ENCODE data around the gene FSD1. TPM values are rescaled to one million over a fixed set of nuclear protein-coding genes. Genes with fewer than 3 reads are reported as not detected.
A peak's percentile ranks its signal among the peaks of the same experiment; 100 is the strongest.

Gene FSD1
- total RNA-seq, 1 donor from 2014 or later = 5.6 TPM

DNA sequence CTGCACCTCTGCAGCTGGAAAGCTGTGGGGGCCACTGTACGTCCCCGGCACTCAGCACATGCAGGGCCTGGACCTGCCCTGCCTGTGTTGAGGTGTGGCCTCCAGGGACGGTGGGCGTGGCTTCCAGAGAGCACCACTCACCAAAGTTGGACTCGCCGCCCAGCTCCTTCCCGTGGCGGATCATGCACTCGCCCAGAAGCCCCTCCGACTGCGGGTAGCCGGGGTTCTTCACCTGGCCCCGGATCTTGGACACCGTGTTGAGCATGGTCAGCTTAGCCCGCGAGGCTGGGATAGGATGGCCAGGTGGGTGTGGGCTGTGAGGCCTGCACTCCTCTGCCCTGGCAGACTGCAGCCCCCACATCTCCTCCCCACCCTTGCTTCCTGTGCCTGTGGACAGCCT lies 60.9 kb downstream of the FSD1 start:
- DNase-seq (ENCODE audit: low read depth) = no peak

DNA sequence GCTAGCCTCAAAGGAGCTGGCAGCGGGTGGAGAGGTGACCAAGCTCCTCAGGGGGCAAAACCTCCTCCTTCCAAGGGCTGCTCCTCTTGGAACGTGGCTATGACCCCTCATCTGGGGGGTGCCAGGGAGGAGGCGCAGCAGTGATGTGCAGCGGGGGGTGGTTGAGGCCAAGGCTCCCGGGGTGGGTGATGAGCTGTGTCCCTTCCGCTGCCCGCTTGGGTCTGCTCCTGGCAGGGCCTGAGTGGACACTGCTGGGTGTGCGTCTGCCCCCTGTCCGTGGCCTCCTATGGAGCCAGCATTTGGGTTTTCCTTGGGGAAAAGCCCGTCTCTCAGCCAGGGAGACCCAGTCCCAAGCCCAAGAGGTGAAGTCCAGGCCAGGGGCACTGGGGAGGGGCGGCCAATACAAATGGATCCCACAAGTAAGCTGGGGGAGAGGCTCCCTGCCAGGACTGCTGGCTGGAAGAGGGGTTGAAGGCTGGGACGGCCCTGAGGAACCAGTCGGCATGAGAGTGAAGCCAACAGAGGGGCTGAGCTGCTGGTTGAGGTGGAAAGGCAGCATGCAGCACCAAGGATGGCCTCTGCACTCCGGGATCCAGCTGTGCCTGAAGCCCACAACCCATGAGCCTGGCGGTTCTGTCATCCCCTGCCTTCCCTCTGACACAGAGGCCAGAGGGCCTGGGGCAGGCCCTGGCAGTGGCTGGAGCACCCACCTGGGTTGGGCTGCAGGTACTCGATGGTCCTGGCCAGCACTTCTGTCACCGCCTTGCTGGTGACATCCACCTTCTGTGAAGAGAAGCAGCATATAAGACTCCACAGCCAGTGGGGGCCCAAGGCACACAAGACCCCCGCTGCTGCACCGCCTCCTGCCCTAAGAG lies 61.6 kb downstream of the FSD1 start:
- no peak for DNase-seq (ENCODE audit: low read depth)

DNA sequence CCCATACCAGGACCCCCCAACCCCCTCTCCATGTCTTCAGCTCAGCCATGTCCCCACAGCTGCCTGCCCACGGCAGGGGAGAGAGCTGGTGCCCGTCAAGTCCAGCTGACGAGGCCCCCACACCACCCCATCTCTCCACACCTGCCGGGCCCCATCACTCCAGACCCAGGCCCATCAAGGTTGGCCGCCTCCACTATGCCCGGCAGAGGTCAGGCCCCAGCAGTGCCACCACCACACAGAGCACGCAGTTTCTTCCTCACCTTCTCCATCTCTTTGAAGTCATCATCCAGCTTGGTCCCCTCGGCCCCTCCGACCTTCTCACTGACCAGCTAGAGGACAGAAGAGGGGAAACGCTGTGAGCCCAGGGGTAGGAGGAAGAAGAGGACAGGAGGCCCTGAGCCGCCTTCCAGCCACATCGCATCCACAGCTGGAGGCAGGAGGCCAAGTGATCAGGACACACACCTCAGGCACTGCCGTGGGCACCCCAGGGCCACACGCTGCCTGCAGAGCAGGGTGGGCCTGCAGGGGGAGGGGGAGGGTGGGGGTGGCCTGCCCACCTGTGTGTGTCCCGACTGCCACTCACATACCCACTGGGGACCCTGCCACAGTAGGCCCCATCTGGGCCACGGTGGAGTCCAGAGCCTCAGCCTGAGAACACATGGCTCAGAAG lies 62.4 kb downstream of the FSD1 start:
- DNase-seq (ENCODE audit: low read depth) = no peak

DNA sequence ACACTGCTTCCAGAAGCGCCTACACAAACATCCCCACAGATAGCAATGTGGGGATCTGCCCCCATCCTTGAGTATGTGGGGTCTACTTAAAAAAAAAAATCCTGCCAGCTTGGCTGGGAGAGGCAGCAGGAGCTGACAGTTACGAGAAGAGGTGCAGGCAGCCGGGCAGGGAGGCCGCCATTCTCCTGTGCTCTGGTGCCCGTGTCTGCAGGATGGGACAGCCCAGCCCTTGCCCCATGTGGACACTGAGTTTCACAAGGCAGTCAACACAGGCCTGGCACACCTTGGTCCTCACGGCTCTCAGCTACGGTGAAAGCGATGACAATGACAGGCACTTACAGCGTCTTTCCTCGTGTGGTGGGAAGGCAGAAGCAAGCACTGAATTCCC lies 62.9 kb downstream of the FSD1 start:
- DNase-seq (ENCODE audit: low read depth) = no peak

DNA sequence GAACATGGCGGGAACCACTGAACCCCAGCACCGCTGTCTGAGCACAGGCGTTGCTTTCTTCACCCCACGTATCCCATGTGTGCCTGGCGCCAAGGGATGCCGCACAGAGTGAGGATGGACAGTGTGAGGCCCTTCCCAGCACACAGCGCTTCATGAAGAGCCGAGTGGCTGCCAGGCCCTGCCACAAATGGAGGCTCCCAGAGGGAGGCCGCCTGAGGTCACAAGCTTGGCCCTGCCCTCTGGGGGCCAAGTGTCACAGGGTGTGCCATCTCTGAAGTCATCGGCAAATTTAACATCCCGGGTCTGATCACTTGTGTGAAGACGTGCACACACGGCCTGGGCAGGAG lies 63.4 kb downstream of the FSD1 start:
- no peak for DNase-seq (ENCODE audit: low read depth)

DNA sequence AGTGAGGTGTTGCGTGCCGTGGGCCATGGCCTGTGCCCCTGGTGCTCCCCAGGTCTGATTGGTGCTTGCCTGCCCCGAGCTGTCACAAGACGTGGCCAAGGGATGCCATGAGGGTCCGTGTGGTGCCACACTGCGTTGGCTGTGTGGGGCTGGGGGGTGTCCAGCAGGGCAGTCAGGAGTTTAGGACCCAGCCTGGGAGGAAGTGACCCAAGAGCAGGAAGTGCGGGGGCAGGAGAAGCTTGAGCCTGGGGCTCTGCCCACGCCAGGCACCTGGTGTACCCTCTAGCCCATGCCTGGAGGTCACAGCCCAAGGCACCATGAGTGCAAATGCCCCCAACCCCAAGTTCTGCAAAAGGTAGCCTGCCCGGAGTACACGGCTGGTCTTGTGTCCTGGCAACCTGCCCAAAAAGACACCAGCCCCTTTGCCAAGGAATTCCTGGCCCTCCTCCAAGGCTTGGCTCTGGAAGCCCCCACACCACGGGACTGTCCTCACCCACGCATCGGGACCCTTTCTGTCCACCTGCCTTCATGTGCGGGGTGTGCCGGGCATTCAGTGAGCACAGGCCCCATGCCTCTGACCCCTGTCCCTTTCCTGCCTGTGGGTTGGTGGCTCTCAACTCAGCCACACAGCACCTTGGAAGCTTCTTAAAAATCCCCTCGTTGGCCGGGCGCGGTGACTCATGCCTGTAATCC lies 63.9 kb downstream of the FSD1 start:
- peak; percentile 27 for DNase-seq (ENCODE audit: low read depth)

DNA sequence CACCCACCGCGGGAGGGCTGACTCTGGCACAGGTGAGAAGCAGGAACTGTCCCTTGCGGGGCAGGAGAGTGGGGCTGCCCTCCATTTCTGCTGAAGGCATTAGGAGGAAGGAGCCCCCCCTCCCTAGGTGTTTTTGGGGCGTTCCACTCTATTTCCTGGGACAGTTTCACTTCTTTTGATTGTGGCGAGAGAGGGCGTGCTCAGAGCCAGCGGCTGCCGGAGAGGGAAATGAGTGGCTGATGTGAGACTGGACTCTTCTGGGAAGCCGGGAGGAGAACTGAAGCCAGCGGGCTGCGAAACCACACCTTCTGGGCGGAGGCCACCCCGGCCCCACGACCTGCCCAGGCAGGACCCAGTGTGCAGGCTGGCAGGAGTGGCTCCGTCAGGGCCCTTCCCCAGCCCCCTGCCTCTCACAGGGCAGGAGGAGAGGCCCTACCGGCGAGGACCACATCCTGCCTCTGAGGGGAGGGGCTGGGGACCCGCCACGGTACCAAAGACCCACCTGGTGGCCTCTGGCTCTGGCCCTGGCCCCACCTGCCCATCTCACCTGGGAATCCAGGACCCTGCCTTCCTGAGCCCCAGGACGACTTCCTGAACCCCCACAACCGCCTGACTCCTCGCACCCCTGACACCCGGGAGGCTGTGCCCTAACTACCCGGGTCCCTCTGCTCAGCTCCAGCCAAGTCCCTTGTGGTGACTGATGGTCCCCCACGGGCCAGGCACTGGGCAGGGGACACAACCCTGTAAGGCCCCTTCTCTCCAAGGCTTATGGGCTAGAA lies 64.9 kb downstream of the FSD1 start:
- peak; percentile 77 for DNase-seq (ENCODE audit: low read depth)

DNA sequence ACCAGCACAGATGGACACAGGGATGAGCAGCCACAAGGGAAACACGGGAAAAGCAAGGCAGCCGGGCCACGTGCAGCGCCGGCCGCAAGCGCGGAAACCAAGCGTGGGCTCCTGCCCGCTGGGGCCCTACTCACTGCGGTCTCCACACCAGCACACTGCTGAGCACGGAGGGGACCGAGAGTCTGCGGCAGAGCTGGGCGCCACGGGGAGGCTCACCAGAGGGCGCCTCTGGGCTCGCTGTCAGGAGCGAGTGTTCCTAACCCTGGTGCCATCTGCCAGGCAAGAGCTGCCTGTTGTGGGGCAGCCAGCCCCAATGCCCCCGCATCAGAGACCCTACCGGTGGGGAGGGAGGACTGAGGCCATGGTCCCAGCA lies 65.5 kb downstream of the FSD1 start:
- no peak for DNase-seq (ENCODE audit: low read depth)

DNA sequence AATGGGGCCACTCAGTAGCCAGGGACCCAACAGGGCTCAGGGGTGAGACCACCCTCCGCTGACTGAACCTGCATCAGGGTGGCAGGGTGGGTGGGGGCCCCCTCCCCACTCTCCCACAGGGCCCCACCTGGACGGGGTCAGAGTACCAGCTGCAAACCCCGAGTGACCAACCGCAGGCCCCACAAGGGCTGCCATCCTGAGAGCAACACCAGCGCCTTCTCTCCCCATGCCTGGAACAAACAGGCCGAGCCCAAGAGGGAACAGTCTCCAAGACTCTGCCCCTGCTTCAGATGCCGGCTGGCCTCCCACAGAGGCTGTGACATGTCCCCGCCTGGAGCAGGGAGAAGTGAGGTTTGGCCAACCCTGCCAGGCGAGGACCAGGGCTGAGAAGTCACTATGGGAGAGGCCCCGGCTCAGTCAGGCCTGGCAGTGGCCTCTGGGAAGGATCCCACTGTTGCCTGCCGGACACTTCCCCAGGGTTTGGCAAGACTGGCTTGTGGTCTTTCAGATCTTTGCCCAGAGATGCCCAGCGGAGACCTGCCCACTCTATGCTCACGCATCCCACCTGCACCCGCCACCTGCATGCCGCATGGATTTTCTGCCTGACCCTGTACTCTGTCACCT lies 66.1 kb downstream of the FSD1 start:
- no peak for DNase-seq (ENCODE audit: low read depth)

DNA sequence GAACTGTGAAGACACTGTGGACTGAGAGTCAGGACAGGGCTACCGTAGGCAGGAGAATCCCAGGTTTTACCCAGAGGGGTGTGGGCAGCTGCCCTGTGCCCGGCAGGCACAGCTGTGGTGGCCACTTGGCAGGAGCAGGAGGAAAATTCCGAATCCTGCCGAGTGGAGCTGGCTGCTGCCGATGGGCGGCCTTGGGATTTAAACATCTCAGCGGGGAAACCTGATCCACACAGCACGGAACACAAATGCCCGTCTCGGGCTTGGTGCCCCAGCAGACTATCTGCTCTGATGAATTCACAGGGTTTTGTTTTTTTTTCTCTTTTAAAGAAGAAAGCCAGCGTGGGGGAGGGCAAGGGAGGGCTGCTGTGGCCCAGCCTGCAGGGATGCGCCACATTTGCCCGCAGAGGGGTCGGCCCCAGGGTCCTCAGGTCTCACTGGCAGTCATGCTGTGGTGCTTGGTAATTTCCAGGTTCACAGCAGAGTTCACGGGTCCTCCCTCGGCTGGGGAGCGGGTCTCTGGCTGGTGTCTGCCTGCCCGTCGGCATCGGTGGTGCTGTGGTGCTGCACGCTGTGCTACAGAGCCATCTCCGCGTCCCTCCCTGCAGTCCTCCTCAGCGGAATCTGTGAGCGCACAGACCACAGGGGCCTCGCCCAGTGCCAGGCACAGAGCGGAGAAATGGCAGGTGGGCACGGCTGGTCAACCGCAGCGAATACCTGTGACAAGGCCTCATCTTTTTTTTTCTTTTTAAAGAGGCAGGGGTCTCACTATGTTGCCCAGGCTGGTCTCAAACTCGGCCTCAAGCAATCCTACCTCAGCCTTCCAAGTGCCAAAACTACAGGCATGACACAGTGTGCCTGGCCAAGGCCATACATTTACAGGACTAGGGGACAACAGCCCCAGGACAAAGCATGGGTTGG lies 67.1 kb downstream of the FSD1 start:
- no peak for DNase-seq (ENCODE audit: low read depth)

DNA sequence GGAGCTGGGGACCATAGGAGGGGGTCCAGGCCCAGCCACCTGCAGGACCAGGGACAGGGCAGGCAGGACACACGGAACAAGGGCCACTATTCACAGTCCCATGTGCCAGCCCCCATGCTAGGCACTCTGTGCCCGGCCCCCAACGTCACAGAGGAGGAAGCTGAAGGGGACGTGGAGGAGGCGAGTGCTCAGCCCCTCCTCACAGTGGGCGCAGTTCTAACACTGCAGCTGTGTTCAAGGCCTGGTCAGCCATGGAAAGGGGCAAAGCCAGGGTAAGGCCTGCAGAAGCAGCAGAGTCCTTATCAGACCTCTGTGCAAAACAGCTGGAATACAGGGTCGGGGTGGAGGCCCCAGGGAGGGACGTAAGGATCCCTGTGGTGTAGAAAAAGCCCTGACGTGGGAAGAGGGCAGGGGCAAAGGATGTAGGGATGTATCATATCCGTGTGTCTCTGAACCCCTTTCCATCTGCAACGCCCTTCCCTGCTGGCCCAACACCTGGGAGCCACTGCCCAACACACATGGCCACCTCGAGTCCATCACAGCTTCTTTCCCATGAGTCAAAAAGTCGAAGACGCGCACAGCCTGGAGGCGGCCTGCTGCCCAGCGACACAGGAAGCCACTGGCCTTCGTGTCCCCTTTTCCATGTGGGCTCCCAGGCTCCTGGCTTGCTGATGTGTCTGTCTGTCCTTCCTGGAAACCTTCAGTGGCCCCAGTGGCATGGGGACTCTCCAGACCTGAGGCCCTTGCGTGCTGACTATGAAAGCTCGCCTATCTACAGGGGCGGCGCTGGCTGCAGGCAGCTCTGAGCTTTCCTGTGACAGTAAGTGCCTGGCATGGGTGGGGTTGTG lies 68.0 kb downstream of the FSD1 start:
- no peak for DNase-seq (ENCODE audit: low read depth)

DNA sequence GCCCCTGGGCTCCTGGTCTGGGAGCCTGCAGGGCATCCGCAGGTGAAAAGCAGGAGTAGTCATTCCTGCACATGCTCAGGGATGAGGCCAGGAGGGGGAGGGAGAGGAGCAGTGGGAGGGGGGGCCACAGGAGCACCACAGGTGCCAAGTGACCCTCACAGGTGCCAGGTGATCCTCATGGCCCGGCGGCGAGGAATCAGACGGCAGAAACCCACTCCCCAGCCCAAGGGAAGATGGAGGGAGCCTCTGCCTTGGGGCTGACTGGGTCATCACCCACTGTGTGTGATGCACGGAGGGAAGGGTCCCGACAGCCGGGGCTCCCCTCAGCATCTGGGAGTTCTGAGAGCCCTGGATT lies 68.6 kb downstream of the FSD1 start:
- no peak for DNase-seq (ENCODE audit: low read depth)

Other genes with a start within 250 kb of the FSD1 start
- 22.6 and 38.1 TPM in 2 replicates for gene ZBTB7A, start 237.7 kb upstream of the FSD1 start, total RNA-seq
- 124 and 126 TPM in 2 replicates for gene MAP2K2, start 180.5 kb upstream of the FSD1 start, total RNA-seq
- not detected in 2 replicates for gene CREB3L3, start 151.0 kb upstream of the FSD1 start, total RNA-seq
- gene SIRT6, start 122.0 kb upstream of the FSD1 start, total RNA-seq = 9.7 and 19.2 TPM in 2 replicates
- gene ANKRD24, start 121.9 kb upstream of the FSD1 start, total RNA-seq = 1.7 TPM in 1 of 2 replicates, not detected in the other
- gene EBI3, start 75.1 kb upstream of the FSD1 start, total RNA-seq = 1.3 and 2.4 TPM in 2 replicates
- 19.8 and 25.7 TPM in 2 replicates for gene YJU2, start 57.5 kb upstream of the FSD1 start, total RNA-seq
- gene SHD, start 25.3 kb upstream of the FSD1 start, total RNA-seq = not detected in 2 replicates
- gene TMIGD2, start 2.2 kb upstream of the FSD1 start, total RNA-seq = not detected in 2 replicates
- gene STAP2, start 34.2 kb downstream of the FSD1 start, total RNA-seq = 26.6 and 89.1 TPM in 2 replicates
- 6.9 and 7.2 TPM in 2 replicates for gene MPND, start 39.0 kb downstream of the FSD1 start, total RNA-seq
- 30.6 and 51.2 TPM in 2 replicates for gene SH3GL1, start 95.9 kb downstream of the FSD1 start, total RNA-seq
- gene CHAF1A, start 98.0 kb downstream of the FSD1 start, total RNA-seq = 5.6 and 10.9 TPM in 2 replicates
- gene UBXN6, start 153.2 kb downstream of the FSD1 start, total RNA-seq = 101 and 105 TPM in 2 replicates
- 47.2 and 59.5 TPM in 2 replicates for gene HDGFL2, start 167.7 kb downstream of the FSD1 start, total RNA-seq
- under 0.01 and 0.10 TPM in 2 replicates for gene PLIN4, start 213.9 kb downstream of the FSD1 start, total RNA-seq
- 0.17 and 0.40 TPM in 2 replicates for gene PLIN5, start 230.6 kb downstream of the FSD1 start, total RNA-seq
- gene LRG1, start 235.4 kb downstream of the FSD1 start, total RNA-seq = 0.17 and 2.9 TPM in 2 replicates